IPS DF 6.9 (cell line): ENCODE measurements around the gene TSSC4.
"Not testable (repeated sequence)": the region's sequence is repeated elsewhere in the genome, so short reads cannot be mapped to it uniquely, and the experiment has no call there.

Source experiments
- DNase-seq: peaks from one replicate; pipeline ENCODE4 v3.0.0-alpha.2; 2013; ENCODE audit warnings: low read depth, low spot score
- H3K27ac ChIP-seq: one replicate; pipeline ENCODE4 v1.5.1; 2013; ENCODE audit warnings: low read length, control low read depth
- H3K27me3 ChIP-seq: 2 replicates; pipeline ENCODE4 v1.6.1; 2013; ENCODE audit warnings: mild to moderate bottlenecking, low read length; ENCODE audit not compliant: control insufficient read depth, insufficient read depth
- H3K36me3 ChIP-seq: 2 replicates; pipeline ENCODE4 v1.6.1; 2013; ENCODE audit warnings: low read length; ENCODE audit not compliant: control insufficient read depth, insufficient read depth
- H3K4me1 ChIP-seq: 2 replicates; pipeline ENCODE4 v1.6.1; 2013; ENCODE audit warnings: low read length; ENCODE audit not compliant: control insufficient read depth, insufficient read depth
- H3K4me3 ChIP-seq: 2 replicates; pipeline ENCODE4 v1.5.1; 2013; ENCODE audit warnings: mild to moderate bottlenecking, low read length
- H3K9me3 ChIP-seq: 2 replicates; pipeline ENCODE4 v1.6.1; 2013; ENCODE audit warnings: low read length, inconsistent platforms; ENCODE audit not compliant: control insufficient read depth, insufficient read depth
- WGBS: extraction: QIAGEN DNeasy Blood & Tissue Kit; methylation state at CpG from one replicate; pipeline ENCODE4 v1.1.7; 2013; ENCODE audit warnings: mixed read lengths, missing lambda C conversion rate; ENCODE audit not compliant: insufficient read length, insufficient coverage; 5-methylcytosine and 5-hydroxymethylcytosine counted together

TSSC4 gene

DNA sequence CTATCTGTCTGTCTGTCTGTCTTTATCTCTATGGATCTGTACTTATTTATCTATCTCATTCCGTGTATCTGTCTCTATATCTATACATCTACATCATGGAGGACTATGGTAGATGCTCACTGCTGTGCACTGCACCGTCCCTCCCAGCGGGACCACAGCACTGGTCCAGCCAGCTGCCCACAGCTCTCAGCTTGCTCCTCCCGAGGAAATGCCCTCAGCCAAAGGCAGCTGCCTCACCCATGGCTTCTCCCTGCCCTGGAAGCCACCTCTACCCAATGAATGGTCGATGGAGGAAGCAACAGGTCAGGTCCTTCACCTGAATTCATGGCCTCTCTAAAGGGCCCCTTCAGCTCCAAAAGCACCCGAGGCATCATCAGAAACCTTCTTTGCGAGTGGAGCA lies 38.1 kb upstream of the TSSC4 start:
- Histone ChIP-seq H3K4me3 (no peak overlapping the region), H3K4me1 (no peaks in the 10 kb centered on the region), H3K27ac (no peak overlapping the region), H3K27me3 (no peaks in the 10 kb centered on the region), H3K36me3 (no peaks in the 10 kb centered on the region), H3K9me3 (no peaks in the 10 kb centered on the region)
- WGBS, result no CpG with 5 or more reads among the region's 7 CpGs
- no peak for DNase-seq

DNA sequence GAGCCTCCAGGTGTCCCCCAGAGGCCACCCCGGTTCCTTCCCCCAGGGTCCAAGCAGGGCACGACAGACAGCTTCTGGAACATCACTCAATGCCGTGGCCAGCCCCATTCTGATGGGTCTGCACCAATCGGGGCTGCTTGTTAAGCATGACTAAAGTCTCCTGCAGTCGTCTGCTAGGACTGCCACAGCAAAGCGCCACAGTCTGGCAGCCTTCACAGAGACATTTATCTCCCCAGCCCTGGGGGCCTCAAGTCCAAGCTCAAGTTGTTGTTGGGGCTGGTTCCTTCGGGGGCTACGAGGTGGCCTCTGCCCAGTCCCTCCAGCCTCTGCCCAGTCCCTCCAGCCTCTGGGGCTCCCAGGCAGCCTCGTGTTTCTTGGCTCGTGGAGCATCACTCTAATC lies 37.4 kb upstream of the TSSC4 start:
- no CpG with 5 or more reads among the region's 10 CpGs for WGBS
- Histone ChIP-seq H3K27me3 (no peaks in the 10 kb centered on the region), H3K4me3 (no peak overlapping the region), H3K36me3 (no peaks in the 10 kb centered on the region), H3K27ac (no peak overlapping the region), H3K9me3 (no peaks in the 10 kb centered on the region), H3K4me1 (no peaks in the 10 kb centered on the region)
- DNase-seq, result no peak

DNA sequence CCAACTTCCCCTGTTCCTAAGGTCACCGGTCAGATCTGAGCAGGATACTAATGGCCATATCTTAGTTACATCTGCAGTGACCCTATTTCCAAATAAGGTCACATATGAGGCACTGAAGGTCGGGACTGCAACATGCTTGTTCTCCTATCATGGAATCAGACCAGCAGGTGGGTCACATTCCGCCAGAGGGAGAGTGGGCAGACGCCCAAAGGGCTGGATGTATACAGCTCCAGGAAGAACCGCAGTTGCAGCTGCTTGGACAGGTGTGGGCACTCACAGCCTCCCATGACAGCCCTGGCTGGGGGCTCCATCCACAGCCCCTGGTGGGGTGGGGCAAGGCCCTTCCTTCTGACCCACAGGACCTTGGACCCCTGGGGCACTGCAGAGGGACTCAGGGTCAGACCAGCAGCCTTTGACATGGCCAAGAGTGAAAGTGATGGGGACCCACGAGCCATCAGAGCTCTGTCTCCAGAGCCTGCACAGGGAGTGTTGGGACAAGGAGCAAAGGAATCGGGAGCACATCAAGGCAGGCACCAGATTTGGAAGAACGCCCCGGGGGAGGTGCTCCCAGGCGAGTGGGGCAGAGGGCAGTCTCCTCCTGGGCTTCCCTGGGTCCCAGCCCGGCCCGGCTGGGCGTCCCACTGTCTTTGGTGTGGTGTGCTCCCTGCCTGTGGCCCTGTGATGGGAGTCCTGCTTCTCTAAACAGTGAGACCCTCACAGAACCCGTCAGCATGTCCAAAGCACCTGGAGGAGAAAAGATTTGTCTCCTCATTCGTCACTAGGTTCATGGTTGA lies 36.8 kb upstream of the TSSC4 start:
- Histone ChIP-seq H3K9me3 (no peaks in the 10 kb centered on the region), H3K4me3 (no peak overlapping the region), H3K4me1 (no peaks in the 10 kb centered on the region), H3K36me3 (no peaks in the 10 kb centered on the region), H3K27ac (no peak overlapping the region), H3K27me3 (no peaks in the 10 kb centered on the region)
- no CpG with 5 or more reads among the region's 15 CpGs for WGBS
- no peak for DNase-seq

DNA sequence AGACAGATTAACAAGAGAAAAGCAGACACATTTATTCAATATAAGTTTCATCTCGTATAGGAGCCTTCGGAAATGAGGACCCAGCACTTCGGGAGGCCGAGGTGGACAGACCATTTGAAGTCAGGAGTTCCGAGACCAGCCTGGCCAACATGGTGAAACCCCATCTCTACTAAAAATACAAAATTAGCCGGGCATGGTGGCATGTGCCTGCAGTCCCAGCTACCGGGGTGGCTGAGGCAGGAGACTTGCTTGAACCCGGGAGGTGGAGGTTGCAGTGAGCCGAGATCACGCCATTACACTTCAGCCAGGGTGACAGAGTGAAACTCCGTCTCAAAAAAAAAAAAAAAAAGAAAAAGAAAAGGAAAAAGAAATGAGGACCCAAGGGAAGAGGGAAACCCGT lies 36.2 kb upstream of the TSSC4 start:
- not testable (repeated sequence) for H3K4me1 ChIP-seq, DNase-seq, H3K9me3 ChIP-seq, H3K4me3 ChIP-seq, H3K36me3 ChIP-seq, H3K27me3 ChIP-seq, H3K27ac ChIP-seq
- no CpG with 5 or more reads among the region's 12 CpGs for WGBS

DNA sequence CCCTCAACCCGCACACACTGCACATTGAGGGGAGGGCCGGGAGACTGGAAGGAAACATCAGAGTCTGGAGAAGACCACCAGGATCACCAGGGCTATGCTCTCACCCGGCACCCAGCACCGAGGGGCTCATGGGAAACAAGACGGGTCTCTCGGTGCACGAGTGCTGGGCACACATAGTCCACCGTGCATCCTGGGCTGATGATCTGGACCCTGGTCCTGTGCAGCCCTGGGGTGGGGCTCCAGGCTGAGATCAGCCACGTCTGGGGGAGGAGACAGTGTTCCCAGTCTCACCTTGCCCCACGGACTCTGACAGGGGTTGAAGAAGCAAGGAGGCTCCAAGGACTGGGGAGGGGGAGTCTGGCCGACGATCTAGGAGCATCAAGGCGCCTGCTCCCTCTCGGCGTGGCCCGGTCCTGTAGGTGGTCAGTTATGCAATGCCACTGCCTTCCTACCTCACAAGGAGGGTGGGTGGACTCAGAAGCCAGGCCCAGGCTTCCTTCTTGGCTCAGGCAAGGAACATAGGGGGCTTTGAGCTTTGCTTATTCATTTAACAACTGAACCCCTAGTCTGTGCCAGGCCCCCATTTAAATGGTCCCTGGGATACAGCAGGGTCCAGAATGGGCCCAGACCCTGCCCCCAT lies 34.9 kb upstream of the TSSC4 start:
- Histone ChIP-seq H3K36me3 (no peaks in the 10 kb centered on the region), H3K4me3 (no peak overlapping the region), H3K9me3 (no peaks in the 10 kb centered on the region), H3K4me1 (no peaks in the 10 kb centered on the region), H3K27ac (no peak overlapping the region), H3K27me3 (no peaks in the 10 kb centered on the region)
- no peak for DNase-seq
- no CpG with 5 or more reads among the region's 16 CpGs for WGBS

DNA sequence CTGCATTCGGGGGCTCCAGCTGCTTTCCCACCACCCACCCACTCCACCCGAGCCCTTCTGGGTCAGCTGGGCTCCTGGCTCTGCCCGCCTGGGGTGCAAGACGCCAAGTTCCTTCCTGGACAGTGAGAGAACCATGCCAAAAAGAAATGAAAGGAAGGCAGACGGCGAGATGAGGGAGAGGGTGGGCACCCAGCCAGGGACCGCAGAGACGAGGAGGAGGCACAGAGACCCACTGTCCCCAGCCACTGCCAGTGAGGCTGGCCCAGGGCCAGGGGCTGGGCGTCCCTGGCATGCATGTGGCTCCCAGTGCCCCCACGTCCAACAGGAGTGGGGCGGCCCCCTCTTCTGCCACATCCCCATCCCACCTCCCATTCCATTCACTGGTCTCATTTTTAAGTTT lies 34.3 kb upstream of the TSSC4 start:
- H3K9me3 ChIP-seq, result no peaks in the 10 kb centered on the region
- H3K4me1 ChIP-seq, result no peaks in the 10 kb centered on the region
- no peak overlapping the region for H3K4me3 ChIP-seq
- no peak overlapping the region for H3K27ac ChIP-seq
- DNase-seq, result no peak
- H3K36me3 ChIP-seq, result no peaks in the 10 kb centered on the region
- no CpG with 5 or more reads among the region's 11 CpGs for WGBS
- no peaks in the 10 kb centered on the region for H3K27me3 ChIP-seq

DNA sequence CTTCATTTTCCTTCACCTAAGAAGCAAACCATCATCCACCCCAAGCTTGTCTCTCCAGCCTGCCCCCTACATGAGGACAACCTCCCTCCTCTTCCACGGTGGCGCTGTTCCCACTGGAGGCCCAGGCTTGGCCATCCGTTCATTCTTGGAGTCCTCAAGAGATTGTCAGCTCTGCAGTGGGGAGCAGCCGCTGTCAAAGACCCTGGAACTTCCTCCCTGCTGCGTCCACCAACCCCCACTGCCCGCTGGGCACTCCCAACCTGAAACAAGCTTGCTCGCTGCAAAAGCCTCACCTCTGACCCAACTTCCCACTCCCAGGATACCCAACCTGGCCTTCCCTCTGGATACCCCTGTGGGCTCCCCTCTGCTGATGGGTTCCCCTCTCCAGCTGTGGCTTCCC lies 33.8 kb upstream of the TSSC4 start:
- no peaks in the 10 kb centered on the region for H3K4me1 ChIP-seq
- H3K27me3 ChIP-seq, result no peaks in the 10 kb centered on the region
- no peak overlapping the region for H3K4me3 ChIP-seq
- no peaks in the 10 kb centered on the region for H3K36me3 ChIP-seq
- no peak overlapping the region for H3K27ac ChIP-seq
- no peak for DNase-seq
- no peaks in the 10 kb centered on the region for H3K9me3 ChIP-seq
- WGBS, result no CpG with 5 or more reads among the region's 7 CpGs

DNA sequence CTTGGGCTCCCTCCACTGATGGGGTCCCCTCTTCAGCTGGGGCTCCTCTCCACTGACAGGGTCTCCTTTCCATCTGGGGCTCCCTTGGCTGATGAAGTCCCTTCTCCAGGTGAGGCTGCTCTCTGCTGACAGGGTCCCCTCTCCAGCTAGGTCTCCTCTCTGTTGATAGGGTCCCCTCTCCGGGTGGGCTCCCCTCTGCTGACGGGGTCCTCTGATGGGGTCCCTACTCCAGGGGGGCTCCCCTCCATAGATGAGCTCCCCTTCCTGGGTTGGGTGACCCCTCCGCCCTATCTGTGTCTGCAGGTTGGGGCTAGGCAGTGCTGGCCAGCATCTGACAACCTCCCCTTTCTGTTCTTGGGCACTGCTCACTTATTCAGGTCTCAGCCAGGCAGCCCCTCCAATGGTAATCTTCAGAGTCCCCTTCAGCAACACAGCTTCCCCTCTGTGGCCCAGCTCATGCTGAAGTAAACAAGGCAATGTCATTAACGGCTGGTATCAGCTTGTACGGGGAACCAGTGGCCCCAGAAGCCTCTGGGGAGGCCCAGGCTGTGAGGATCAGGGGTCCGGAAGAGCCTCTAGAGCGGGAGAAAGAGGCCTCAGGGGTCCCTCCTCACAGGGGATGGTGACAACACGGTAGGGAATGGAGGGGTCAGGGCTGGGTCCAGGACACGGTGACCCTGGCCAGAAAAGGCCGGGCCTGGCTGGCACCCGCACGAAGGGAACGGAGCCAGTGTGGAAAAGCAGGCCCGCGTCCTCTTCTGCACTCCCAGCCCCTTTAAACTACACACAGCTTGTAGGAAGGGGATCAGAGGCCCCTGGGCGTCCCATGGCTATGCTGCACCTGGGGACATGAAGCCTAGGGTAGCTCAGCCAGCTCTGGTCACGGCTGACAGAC lies 33.0 kb upstream of the TSSC4 start:
- Histone ChIP-seq H3K4me1 (no peaks in the 10 kb centered on the region), H3K4me3 (no peak overlapping the region), H3K27ac (no peak overlapping the region)

DNA sequence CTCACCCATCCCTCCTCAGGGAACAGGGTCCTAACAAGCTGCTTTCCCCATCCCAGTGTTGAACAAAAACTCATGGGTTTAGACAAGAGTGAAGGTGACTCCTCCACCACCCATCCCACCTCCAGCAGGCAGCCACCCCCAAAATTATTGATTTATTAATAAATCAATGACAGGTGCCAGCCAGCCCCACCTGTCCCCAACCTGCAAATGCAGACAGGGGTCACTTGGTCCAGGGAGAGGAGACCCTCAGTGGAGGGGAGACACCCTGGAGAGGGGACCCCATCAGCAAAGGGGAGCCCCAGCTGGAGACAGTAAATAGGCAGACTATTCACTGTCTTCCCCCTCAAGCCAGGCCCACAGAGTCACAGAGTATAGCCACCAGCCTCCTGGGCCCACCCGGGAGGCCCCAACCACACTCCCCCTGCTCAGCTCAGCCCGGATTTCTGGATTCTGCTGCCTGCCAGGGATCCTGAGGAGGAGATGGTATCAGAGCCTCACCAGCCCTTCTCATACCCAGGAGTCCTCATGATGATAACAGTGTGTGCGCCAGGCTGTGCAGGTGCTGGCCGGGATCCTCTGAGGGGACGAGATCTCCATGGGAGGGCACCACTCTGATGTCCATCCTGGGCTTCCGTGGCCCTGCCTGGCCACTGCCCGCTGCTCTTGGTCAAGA lies 32.2 kb upstream of the TSSC4 start:
- Histone ChIP-seq H3K36me3 (no peaks in the 10 kb centered on the region), H3K4me1 (no peaks in the 10 kb centered on the region), H3K4me3 (no peak overlapping the region), H3K27ac (no peak overlapping the region), H3K27me3 (no peaks in the 10 kb centered on the region), H3K9me3 (no peaks in the 10 kb centered on the region)
- no peak for DNase-seq
- WGBS, result no CpG with 5 or more reads among the region's 7 CpGs

More for the DNA sequence above, 33.0 kb upstream of the TSSC4 start:
- no CpG with 5 or more reads among the region's 17 CpGs for WGBS
- Histone ChIP-seq H3K36me3 (no peaks in the 10 kb centered on the region), H3K9me3 (no peaks in the 10 kb centered on the region), H3K27me3 (no peaks in the 10 kb centered on the region)
- DNase-seq, result no peak

DNA sequence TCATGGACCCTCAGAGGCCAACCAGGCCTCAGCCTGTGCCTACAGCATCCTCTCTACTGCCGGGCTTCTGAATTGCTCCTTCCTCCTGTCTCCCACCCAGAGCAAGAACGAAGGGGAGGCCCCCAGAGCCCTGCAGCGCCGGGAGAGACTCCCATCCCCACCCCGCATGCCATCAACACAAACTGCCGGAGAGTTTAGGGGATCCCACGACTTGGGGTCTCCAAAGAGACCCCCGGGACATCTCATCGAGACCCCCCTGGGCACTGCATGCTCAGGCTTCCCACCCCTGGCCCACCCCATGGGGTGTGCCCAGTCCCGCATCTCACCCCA lies 31.7 kb upstream of the TSSC4 start:
- H3K4me3 ChIP-seq, result no peak overlapping the region
- no peaks in the 10 kb centered on the region for H3K4me1 ChIP-seq
- H3K27ac ChIP-seq, result no peak overlapping the region
- WGBS, result no CpG with 5 or more reads among the region's 10 CpGs
- H3K36me3 ChIP-seq, result no peaks in the 10 kb centered on the region
- no peaks in the 10 kb centered on the region for H3K27me3 ChIP-seq
- DNase-seq, result no peak
- H3K9me3 ChIP-seq, result no peaks in the 10 kb centered on the region
